Endodermal cell (in vitro differentiated cells): ENCODE results near the gene TRIM15. TPM values are rescaled to one million over a fixed set of nuclear protein-coding genes. Genes with fewer than 3 reads are reported as not detected.

Source experiments
- DNase-seq: peaks from one replicate; pipeline ENCODE4 v3.0.0-alpha.2; 2017
- H3K27ac ChIP-seq: 2 replicates; pipeline ENCODE4 v1.5.1; 2013; ENCODE audit warnings: mild to moderate bottlenecking, low read depth, low read length, moderate library complexity
- H3K27me3 ChIP-seq: 2 replicates; pipeline ENCODE4 v1.6.1; 2013; ENCODE audit warnings: mild to moderate bottlenecking, low read length, moderate library complexity; ENCODE audit not compliant: insufficient read depth, control insufficient read depth, poor library complexity, severe bottlenecking
- H3K36me3 ChIP-seq: 2 replicates; pipeline ENCODE4 v1.7.0; 2013; ENCODE audit warnings: mild to moderate bottlenecking, low read length, moderate library complexity; ENCODE audit not compliant: control insufficient read depth, insufficient read depth
- H3K4me1 ChIP-seq: one replicate; pipeline ENCODE4 v1.7.0; 2013; ENCODE audit warnings: low read length; ENCODE audit not compliant: control insufficient read depth, insufficient read depth
- H3K4me3 ChIP-seq: 2 replicates; pipeline ENCODE4 v1.5.1; 2013; ENCODE audit warnings: mild to moderate bottlenecking, low read length, moderate library complexity
- H3K9ac ChIP-seq: 2 replicates; pipeline ENCODE4 v1.6.1; 2013; ENCODE audit warnings: mild to moderate bottlenecking, low read length, moderate library complexity; ENCODE audit not compliant: poor library complexity, severe bottlenecking; ENCODE audit errors: extremely low read depth
- H3K9me3 ChIP-seq: 2 replicates; pipeline ENCODE4 v1.6.1; 2013; ENCODE audit warnings: mild to moderate bottlenecking, low read length, moderate library complexity; ENCODE audit not compliant: control insufficient read depth
- H3K27ac Mint-ChIP-seq: 2 replicates; pipeline ENCODE4 v1.8.0; 2020; ENCODE audit warnings: mixed read lengths
- H3K27me3 Mint-ChIP-seq: 2 replicates; pipeline ENCODE4 v1.8.0; 2021; ENCODE audit warnings: mild to moderate bottlenecking, mixed read lengths; ENCODE audit not compliant: insufficient read depth
- H3K36me3 Mint-ChIP-seq: 2 replicates; pipeline ENCODE4 v1.8.0; 2020; ENCODE audit warnings: low read depth, mixed read lengths
- H3K4me1 Mint-ChIP-seq: 2 replicates; pipeline ENCODE4 v1.8.0; 2020; ENCODE audit warnings: mixed read lengths
- H3K4me3 Mint-ChIP-seq: 2 replicates; pipeline ENCODE4 v1.8.0; 2020; ENCODE audit warnings: mild to moderate bottlenecking, moderate library complexity, mixed read lengths
- H3K9me3 Mint-ChIP-seq: 2 replicates; pipeline ENCODE4 v1.8.0; 2020; ENCODE audit warnings: mild to moderate bottlenecking, mixed read lengths
- WGBS, 2 experiments: methylation state at CpG; one replicate each; pipeline versions ENCODE4 v1.1.5 to v1.1.7; 2013; ENCODE audit warnings: missing lambda C conversion rate in 2 of 2, mixed read lengths in 1 of 2; ENCODE audit not compliant: insufficient coverage in 1 of 2, insufficient read length in 1 of 2; 5-methylcytosine and 5-hydroxymethylcytosine counted together
- total RNA-seq, 2 donors: library from RNA; stranded (reverse); fragmentation: NEBNext Ultra II Directional in 1 of 2; extraction: Animal tissue kit (Norgen Biotek cat#: 25700) in 1 of 2; gene quantifications; 2 replicates in 1 of 2; 3 replicates in 1 of 2; pipeline ENCODE4 v1.2.1, GENCODE V29; 2021
- TF ChIP-seq, protein P1 (sequence below): fragments of 200-600 bp; sonication (generic); conservative IDR thresholded peaks from 2 replicates; pipeline ENCODE4 v1.5.0; 2021; ENCODE audit warnings: antibody characterized with exemption, mild to moderate bottlenecking

TRIM15 gene
- total RNA-seq, 2 donors from 2014 or later, result not detected

DNA sequence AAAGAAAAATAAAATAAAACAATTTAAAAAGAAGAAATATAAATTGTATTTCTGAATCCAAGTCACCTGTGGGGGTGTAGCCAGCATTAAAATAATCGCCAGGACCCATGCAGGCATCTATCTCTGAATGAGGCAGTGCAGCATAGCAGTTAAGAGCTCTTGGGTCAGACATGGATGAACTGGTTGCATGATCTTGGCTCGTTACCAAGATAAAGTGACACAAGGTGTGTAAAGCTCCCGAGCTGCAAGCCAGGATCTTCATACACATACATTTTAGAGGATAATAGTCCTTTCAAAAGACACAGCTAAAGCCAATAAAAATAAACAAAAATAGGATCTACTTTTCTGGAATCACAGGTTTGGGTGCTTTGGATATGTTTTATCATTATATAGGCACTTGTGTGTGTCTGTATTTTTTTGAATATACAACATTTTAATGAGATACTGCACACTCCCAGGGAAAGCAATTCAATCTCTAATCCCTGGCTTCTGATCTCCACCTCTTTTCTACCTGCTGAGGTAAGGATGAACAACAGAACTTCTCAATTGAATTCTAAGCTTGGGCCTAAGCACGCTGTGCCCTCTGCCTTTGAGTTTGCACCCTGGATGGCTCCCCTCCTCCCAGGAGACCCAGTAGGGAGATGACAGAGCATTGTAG, 11.2 kb upstream of the TRIM15 start:
- no peak for DNase-seq
- peaks cover 54% of the 10 kb centered on the region for H3K27me3 Mint-ChIP-seq

GRCh38 chr6:30152910-30153610, 10.3 kb upstream of the TRIM15 start:
- Mint-ChIP-seq H3K4me3 (no peak overlapping the region), H3K9me3 (no peaks in the 10 kb centered on the region), H3K36me3 (no peaks in the 10 kb centered on the region), H3K27me3 (peaks cover 51% of the 10 kb centered on the region), H3K27ac (no peak overlapping the region), H3K4me1 (no peaks in the 10 kb centered on the region)
- TF ChIP-seq, protein P1, sequence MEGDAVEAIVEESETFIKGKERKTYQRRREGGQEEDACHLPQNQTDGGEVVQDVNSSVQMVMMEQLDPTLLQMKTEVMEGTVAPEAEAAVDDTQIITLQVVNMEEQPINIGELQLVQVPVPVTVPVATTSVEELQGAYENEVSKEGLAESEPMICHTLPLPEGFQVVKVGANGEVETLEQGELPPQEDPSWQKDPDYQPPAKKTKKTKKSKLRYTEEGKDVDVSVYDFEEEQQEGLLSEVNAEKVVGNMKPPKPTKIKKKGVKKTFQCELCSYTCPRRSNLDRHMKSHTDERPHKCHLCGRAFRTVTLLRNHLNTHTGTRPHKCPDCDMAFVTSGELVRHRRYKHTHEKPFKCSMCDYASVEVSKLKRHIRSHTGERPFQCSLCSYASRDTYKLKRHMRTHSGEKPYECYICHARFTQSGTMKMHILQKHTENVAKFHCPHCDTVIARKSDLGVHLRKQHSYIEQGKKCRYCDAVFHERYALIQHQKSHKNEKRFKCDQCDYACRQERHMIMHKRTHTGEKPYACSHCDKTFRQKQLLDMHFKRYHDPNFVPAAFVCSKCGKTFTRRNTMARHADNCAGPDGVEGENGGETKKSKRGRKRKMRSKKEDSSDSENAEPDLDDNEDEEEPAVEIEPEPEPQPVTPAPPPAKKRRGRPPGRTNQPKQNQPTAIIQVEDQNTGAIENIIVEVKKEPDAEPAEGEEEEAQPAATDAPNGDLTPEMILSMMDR, result no peak
- DNase-seq, result no peak
- WGBS, 2 experiments, result 94 to 100% methylated on average over 3 of the region's 3 CpGs
- Histone ChIP-seq H3K36me3 (no peaks in the 10 kb centered on the region), H3K4me3 (no peak overlapping the region), H3K9me3 (no peaks in the 10 kb centered on the region), H3K9ac (no peak overlapping the region), H3K27me3 (peaks cover 12% of the 10 kb centered on the region), H3K4me1 (no peaks in the 10 kb centered on the region), H3K27ac (no peak overlapping the region)

More for the DNA sequence above, 11.2 kb upstream of the TRIM15 start:
- 83 to 100% methylated on average over 1 to 4 of the region's 4 CpGs for WGBS, 2 experiments
- no peaks in the 10 kb centered on the region for H3K36me3 Mint-ChIP-seq
- no peaks in the 10 kb centered on the region for H3K4me1 ChIP-seq
- no peak overlapping the region for H3K27ac Mint-ChIP-seq
- no peak overlapping the region for H3K4me3 Mint-ChIP-seq
- peaks cover 7% of the 10 kb centered on the region for H3K27me3 ChIP-seq
- no peak overlapping the region for H3K27ac ChIP-seq
- no peaks in the 10 kb centered on the region for H3K9me3 ChIP-seq
- no peak overlapping the region for H3K4me3 ChIP-seq
- no peaks in the 10 kb centered on the region for H3K4me1 Mint-ChIP-seq
- no peaks in the 10 kb centered on the region for H3K36me3 ChIP-seq
- H3K9ac ChIP-seq, result no peak overlapping the region
- no peaks in the 10 kb centered on the region for H3K9me3 Mint-ChIP-seq
- TF ChIP-seq, protein P1, result no peak

GRCh38 chr6:30154061-30154460, 9.3 kb upstream of the TRIM15 start:
- H3K4me3 Mint-ChIP-seq, result no peak overlapping the region
- TF ChIP-seq, protein P1, result no peak
- 91 to 100% methylated on average over 4 to 17 of the region's 17 CpGs for WGBS, 2 experiments
- DNase-seq, result no peak
- H3K27ac ChIP-seq, result no peak overlapping the region
- no peaks in the 10 kb centered on the region for H3K36me3 Mint-ChIP-seq
- no peak overlapping the region for H3K9ac ChIP-seq
- H3K27me3 Mint-ChIP-seq, result peaks cover 57% of the 10 kb centered on the region
- H3K4me3 ChIP-seq, result no peak overlapping the region
- peaks cover 22% of the 10 kb centered on the region for H3K27me3 ChIP-seq
- H3K36me3 ChIP-seq, result no peaks in the 10 kb centered on the region
- no peak overlapping the region for H3K27ac Mint-ChIP-seq
- no peaks in the 10 kb centered on the region for H3K9me3 Mint-ChIP-seq
- no peaks in the 10 kb centered on the region for H3K9me3 ChIP-seq
- H3K4me1 Mint-ChIP-seq, result no peaks in the 10 kb centered on the region
- H3K4me1 ChIP-seq, result no peaks in the 10 kb centered on the region
